Stimulated activated naive CD8-positive, alpha-beta T cell treated with anti-CD3 and anti-CD28 coated beads, Interleukin-15, amount 100 ng/mL, for 72 hours (primary cell): Measurements from ENCODE around the gene LHX5.

ENCODE experiments used
- ATAC-seq: fragments of 150-1000 bp; cut with Tn5 transposase; 2 replicates; pipeline ENCODE4 v1.10.0; 2021; ENCODE audit warnings: mild to moderate bottlenecking, moderate library complexity
- DNase-seq, 2 donors: peaks; one replicate each; pipeline ENCODE4 v3.0.0; 2021 to 2022
- H3K27ac Mint-ChIP-seq, 2 donors: one replicate each; pipeline ENCODE4 v1.8.0; 2022; ENCODE audit warnings: mild to moderate bottlenecking in 2 of 2, mixed read lengths in 2 of 2, moderate library complexity in 2 of 2
- H3K27me3 Mint-ChIP-seq: one replicate; pipeline ENCODE4 v1.8.0; 2022; ENCODE audit warnings: mixed read lengths
- H3K4me1 Mint-ChIP-seq: one replicate; pipeline ENCODE4 v1.8.0; 2022; ENCODE audit warnings: mild to moderate bottlenecking, mixed read lengths
- H3K4me3 Mint-ChIP-seq, 2 donors: one replicate each; pipeline ENCODE4 v1.8.0; 2022; ENCODE audit warnings: mild to moderate bottlenecking in 2 of 2, mixed read lengths in 2 of 2, moderate library complexity in 1 of 2
- H3K9me3 Mint-ChIP-seq, 2 donors: one replicate each; pipeline ENCODE4 v1.8.0; 2022; ENCODE audit warnings: mixed read lengths in 2 of 2

The LHX5 gene

DNA sequence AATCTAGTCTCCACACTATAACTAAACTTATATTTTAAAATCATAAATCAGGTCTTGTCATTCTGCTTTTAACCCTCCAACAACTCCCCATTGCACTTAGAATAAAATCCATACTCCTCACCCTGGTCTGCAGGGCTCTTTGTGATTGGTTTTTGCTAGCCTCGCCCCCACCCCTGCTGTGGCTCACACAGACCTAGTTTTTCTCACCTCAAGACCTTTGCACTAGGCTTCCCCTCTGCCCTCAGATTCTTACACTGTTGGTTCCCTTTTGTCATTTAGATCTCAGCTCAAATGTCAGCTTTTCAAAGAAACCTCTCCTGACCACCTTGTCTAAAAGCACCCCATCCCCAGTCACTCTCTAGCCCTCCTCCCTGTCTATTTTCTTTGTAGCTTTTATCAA lies 10.7 kb upstream of the LHX5 start:
- Mint-ChIP-seq H3K27me3 (peaks cover 79% of the 10 kb centered on the region), H3K4me3 (no peak overlapping the region)
- ATAC-seq: no peak

DNA sequence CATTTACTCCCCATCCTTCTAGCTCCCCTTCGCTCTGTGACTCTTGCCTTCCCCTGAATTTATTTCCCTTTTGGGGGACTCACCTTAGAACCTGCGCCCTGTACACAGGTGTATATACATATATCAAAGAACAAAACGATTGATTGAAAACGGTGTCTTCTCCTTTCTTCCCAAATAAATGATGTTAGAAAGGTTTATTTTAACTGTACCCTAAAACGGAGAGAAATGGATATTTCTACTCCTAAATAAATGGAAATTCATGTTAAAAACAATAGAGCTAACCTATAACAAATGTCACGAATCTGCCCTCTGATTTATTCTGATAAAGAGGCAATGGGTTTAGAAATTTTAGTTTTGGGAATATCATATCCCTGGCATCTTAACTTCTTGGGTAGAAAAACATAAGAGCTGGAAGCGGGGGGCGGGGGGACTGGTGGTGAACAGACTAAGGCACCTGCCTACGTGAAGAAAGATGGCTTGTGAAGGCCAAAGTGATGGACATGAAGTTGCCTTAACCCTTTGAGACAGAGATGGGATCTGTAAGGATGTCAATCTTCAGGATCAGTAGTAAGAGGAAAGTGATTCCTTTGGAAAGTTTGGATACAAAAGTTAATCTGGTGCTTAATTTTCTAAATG lies 8.8 kb upstream of the LHX5 start:
- no peak for ATAC-seq
- Mint-ChIP-seq H3K9me3 (no peaks in the 10 kb centered on the region), H3K4me3 (peak overlapping the region in 1 of 2 donors; percentile 41), H3K4me1 (peaks cover 15% of the 10 kb centered on the region), H3K27ac (peak overlapping the region in 1 of 2 donors; percentile 90), H3K27me3 (peaks cover 83% of the 10 kb centered on the region)
- DNase-seq: no peak

More for the DNA sequence above, 10.7 kb upstream of the LHX5 start:
- DNase-seq: no peak
- Mint-ChIP-seq H3K4me1 (peaks cover 15% of the 10 kb centered on the region), H3K9me3 (no peaks in the 10 kb centered on the region), H3K27ac (no peak overlapping the region)

DNA sequence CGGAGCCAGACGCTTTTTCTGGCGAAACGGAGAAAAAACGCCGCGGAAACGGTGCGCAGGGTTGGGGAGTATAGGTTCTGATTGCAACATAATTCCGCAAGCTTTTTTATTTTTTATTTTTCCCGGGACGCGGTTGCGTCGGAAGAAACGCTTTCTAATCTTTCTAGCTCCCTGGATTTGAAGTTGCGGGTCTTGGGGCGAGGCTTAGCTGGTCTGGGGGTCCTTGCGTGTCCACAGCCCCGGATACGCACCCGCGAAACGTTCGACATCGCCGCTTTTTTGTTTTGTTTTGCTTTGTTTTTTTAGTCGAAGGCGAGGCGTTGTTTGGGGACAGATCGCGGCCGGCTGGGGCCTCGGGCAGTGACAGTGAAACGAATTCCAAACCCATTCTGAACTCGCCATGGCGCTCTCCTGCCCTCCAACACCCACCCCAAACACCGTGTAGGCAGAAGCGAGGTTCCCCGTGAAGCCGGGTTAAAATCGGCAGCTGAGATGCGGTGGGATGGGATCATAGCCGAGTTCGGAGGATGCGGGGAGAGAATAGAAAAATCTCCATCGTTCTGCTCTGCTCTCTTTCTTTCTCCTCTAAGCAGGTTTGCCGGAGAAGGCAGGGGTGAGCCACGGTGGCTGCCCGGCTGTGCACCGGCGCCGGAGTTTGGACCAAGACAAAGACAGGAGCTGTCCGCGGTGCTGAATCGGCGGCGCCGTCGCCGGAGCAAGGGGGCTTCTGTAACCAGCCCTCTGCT lies 8.1 kb upstream of the LHX5 start:
- peaks cover 89% of the 10 kb centered on the region for H3K27me3 Mint-ChIP-seq
- H3K4me3 Mint-ChIP-seq: peak overlapping the region in 1 of 2 donors; percentile 41
- ATAC-seq: no peak
- H3K27ac Mint-ChIP-seq: peak overlapping the region in 1 of 2 donors; percentile 90
- DNase-seq: peak in 1 of 2 donors; percentile 40
- no peaks in the 10 kb centered on the region for H3K9me3 Mint-ChIP-seq
- peaks cover 16% of the 10 kb centered on the region for H3K4me1 Mint-ChIP-seq

DNA sequence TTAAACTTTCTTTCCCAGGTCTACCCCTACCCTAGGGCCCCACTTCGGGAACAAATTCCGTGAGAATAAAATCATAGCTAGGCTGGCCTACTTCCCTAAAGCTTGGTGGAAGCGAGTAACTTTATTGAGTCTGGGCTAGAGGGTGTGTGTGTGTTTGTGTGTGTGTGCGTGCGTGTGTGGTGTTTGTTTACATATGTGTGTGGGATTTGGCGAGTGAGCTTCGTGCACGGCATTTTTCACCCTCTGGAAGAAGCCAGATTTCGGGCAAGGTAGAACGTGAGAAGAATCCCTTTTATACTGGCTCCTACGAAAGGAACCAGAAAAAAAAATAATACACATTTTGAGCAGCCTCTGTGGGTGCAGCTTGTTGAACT lies 7.5 kb upstream of the LHX5 start:
- ATAC-seq: no peak
- Mint-ChIP-seq H3K9me3 (no peaks in the 10 kb centered on the region), H3K27me3 (peaks cover 94% of the 10 kb centered on the region), H3K4me1 (peaks cover 21% of the 10 kb centered on the region), H3K4me3 (no peak overlapping the region), H3K27ac (peak overlapping the region in 1 of 2 donors; percentile 14)
- no peak for DNase-seq

DNA sequence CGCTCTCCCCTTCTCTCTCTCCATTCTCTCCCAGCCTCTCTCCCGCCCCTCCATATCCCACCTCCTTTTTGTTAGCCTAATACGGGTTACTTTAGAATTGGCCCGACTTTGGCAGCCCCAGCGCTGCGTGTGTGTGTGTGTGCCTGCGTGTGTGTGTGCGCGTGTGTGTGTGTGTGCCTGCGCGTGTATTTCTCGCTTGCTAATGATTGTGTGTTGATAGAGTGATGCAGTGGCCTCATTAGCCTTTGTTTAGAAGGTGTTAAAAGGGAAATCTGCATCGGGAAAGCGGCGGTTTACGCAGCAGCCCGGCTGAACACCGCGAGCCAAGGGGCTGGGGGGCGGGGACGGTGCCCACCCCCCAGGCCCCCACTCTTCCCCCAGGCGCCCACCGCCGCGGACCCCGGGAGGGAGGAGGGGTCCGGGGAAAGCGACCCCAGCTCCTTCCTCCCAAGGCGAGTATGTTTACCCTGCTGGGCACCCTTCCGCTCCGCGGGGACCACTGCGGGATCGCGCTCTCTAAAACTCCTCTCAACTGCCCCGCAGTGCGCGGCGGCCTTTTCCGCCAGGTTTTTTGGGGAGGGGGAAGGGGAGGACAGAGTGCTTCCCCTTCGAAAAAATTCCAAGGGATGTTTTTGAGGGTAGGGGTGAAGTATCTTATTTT lies 6.8 kb upstream of the LHX5 start:
- H3K27ac Mint-ChIP-seq: no peak overlapping the region
- DNase-seq: no peak
- H3K4me3 Mint-ChIP-seq: no peak overlapping the region

DNA sequence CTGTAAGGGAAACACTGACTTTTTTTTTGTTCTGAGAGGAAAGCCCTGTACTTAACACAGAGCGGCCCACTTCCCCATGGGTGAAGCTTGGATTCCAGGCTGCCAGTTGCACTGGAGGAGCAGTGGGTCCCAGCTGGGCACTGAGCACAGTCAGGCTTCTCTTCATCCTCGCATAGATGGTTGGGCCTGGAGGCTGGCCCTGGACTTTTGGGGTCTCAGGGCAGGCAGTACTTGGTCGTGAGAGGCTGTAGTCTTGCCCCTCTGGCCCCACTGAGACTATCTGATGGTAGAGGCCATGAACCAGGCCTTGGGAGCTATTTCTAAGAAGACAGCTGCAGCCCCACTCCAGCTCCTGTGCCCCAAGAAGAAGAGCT lies 6.2 kb upstream of the LHX5 start:
- H3K4me3 Mint-ChIP-seq: no peak overlapping the region
- H3K27me3 Mint-ChIP-seq: peaks cover 95% of the 10 kb centered on the region
- ATAC-seq (no peak), DNase-seq (no peak)
- no peak overlapping the region for H3K27ac Mint-ChIP-seq
- no peaks in the 10 kb centered on the region for H3K9me3 Mint-ChIP-seq
- H3K4me1 Mint-ChIP-seq: peaks cover 24% of the 10 kb centered on the region

More for the DNA sequence above, 6.8 kb upstream of the LHX5 start:
- H3K4me1 Mint-ChIP-seq: peaks cover 24% of the 10 kb centered on the region
- no peaks in the 10 kb centered on the region for H3K9me3 Mint-ChIP-seq
- peaks cover 95% of the 10 kb centered on the region for H3K27me3 Mint-ChIP-seq
- ATAC-seq: no peak

DNA sequence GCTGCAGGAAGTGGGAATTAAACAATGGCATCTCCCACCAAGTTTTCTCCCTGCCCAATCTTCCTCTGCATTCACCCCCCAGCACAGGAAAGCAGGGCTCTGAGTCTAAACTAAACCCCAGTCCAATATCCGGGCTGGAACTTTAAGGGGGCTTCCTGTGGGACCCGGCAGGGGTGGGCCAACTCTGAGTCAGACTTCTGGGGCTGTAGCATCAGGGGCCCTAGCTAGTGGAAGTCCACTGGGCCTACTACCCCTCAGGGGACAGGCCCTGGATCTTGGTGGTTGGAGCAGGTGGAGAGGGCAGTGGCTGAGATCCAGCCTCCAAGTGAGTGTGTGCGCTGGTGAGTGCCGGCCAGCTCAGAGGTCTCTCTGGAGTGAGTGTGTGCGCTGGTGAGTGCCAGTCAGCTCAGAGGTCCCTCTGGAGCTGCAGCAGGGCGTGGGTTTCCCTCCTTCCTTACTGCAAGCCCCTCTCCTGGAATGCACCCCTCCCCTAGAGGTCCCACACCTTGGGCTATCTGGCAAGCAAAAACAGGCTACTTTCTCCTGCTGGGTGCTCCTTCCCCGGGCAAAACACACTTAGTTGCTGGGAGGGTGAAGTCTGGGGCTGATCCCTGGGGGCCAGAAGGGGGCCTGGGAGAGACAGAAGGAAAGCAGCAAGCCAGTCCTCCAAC lies 5.6 kb upstream of the LHX5 start:
- Mint-ChIP-seq H3K9me3 (no peaks in the 10 kb centered on the region), H3K27me3 (peaks cover 95% of the 10 kb centered on the region), H3K4me1 (peaks cover 24% of the 10 kb centered on the region), H3K4me3 (no peak overlapping the region), H3K27ac (no peak overlapping the region)
- DNase-seq: no peak
- no peak for ATAC-seq

DNA sequence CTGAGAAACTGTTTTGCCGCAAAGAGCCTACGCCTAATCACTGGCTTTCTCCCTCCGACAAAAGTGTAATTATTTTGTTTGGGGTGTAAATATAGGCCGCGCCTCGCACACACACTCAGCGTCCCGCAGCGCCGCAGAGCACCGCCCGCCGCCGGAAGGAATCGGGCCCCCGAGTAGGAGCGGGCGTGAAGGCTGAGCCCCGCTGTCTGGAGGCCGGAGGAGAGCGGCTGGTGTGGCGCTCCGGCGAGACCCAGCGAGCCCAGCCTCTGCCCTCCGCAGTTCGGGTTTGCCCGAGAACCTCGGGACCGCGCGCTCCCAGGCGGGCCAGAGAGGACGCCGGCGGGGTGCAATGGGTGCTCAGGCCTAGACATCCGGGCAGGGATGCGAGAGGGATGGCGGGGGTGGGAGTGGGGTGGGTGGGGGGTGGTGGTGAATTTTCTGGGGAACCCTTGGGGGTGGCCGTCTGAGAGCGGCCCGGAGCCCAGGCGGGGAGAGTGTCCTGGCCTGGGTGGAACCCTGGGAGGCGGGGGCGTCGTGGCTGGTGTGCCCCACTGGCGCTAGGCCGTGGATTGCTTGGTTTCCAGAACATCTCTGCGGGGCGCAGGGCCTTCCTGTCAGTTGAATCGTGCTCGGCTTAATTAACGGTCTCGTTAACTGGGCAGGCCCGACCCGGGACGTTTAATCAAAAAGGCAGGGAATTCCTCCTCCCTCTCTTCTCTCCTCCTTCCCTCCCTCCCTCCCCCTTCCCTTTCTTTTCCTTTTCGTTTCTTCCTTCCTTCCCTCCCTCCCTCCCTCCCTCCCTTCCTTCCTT lies 4.7 kb upstream of the LHX5 start:
- H3K9me3 Mint-ChIP-seq: no peaks in the 10 kb centered on the region
- no peak overlapping the region for H3K4me3 Mint-ChIP-seq
- DNase-seq (peak in 1 of 2 donors; percentile 1), ATAC-seq (no peak)
- H3K27me3 Mint-ChIP-seq: peaks cover 100% of the 10 kb centered on the region
- peaks cover 31% of the 10 kb centered on the region for H3K4me1 Mint-ChIP-seq
- H3K27ac Mint-ChIP-seq: no peak overlapping the region

DNA sequence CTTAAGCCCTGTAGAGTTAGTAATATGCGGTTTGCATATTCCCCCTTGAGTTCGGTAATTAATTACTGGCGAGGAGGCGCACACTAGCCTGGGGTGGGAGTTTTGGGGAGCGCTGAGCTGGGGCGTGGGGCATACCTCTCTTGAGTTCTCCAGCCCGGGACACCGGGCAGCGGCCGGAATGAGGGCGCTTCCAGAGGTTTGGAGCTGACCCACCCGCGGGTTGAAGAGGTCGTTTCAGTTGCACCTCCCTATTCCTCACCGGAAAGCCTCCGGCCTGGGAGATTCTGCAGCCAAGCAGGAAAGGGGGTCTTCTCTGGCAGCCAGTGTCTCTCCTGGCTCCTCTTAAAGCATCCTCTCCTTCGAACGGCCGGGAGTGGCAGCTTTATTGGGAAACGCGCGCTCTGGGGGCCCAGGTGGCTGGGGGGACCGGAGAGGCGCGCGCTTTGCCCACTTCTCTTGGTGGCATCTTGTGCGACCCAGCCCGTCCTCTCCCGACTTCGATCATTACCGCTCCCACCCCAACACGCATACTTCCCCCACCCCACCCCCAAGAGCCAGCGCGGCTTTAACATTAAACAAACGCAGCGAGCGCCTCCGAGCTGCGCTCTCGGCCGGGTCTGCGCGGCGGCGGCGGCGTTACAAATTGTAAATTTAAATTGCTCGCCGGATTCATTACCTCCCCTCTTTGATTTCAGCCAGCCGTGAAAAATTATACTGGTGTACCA lies 3.9 kb upstream of the LHX5 start:
- Mint-ChIP-seq H3K27me3 (peaks cover 99% of the 10 kb centered on the region), H3K4me1 (peaks cover 37% of the 10 kb centered on the region), H3K4me3 (no peak overlapping the region), H3K9me3 (no peaks in the 10 kb centered on the region), H3K27ac (no peak overlapping the region)
- ATAC-seq: no peak
- DNase-seq: no peak

DNA sequence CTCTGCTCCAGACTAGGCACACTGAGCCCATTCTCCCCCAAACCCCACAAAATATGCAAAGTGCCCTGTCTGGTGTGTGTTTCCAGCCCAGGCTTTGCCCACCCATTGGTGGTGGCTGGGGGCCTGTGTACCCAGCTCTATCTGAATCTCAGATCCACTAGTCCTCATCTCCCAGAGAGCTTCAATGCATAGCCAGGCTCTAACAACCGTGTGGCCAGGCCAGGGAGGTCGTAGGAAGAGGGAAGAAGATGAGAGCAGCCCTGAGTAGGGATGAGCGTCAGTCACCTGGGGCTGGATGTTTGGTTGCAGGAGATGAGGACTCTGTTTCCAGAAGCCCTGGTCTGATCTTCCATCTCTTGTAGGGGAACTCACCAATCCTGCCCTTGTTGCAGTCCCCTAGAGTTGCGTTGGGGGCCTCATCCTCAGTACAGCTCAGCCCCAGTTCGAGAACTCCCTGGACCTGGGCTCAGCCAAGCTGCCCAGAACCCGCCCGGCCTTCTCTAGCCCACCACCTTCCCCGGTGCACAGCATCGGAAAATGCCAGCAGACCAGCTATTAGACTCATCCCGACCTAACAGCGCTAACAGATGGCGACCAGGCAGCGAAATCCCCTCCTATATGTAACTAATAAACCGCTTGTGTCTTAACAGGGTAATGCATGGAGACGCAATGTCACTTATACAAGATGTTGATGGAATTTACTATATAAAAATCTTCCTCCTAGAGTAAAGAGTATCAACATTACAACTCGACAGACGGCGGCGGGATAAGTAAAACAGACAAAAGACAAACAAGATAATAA lies 3.2 kb upstream of the LHX5 start:
- DNase-seq (peak in 1 of 2 donors; percentile 3), ATAC-seq (no peak)
- Mint-ChIP-seq H3K4me1 (peaks cover 34% of the 10 kb centered on the region), H3K27ac (no peak overlapping the region), H3K9me3 (no peaks in the 10 kb centered on the region), H3K27me3 (peaks cover 99% of the 10 kb centered on the region), H3K4me3 (peak overlapping the region; percentile 22 to 26)

DNA sequence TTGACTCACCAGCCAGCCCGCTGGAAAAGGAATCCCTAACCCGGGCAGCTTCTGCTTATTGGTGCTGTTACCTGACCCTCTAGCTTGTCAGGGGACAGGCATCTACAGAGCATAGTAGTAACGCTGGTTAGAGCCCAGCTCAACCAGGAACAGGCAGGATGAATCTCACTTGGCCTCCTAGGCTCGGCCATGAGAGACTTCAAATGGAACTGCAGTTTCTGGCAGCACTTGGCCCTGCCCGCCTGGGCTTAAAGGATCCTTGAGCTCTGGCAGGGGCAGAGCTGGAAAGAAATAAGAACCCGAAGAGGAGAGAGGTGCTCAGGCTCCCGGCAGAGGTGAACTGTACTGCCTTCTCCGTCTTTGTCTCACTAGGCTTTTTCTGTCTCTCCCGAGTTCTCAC lies 2.3 kb upstream of the LHX5 start:
- no peaks in the 10 kb centered on the region for H3K9me3 Mint-ChIP-seq
- peaks cover 99% of the 10 kb centered on the region for H3K27me3 Mint-ChIP-seq
- ATAC-seq: no peak
- peaks cover 25% of the 10 kb centered on the region for H3K4me1 Mint-ChIP-seq
- H3K4me3 Mint-ChIP-seq: peak overlapping the region; percentile 22 to 26
- H3K27ac Mint-ChIP-seq: no peak overlapping the region
- DNase-seq: peak in 1 of 2 donors; percentile 8

DNA sequence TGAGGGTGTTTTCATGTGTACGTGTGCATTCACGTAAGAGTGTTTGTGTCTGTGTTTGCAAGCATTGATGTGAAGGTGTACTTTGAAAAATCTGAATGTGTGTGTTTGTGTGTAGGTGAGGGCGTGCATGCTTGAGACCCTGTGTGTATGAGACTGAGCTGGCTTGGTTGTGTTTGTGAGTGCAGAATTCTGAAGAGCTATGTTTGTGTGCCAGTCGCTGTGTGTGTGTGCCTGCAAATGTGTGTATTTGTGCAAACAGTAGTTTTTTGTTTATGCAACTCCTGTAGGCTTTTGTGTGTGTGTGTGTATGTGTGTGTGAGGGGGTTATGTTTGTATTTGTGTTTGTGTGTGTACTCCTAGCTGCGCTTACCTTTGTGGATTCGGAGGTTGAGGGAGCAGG lies 1.7 kb upstream of the LHX5 start:
- Mint-ChIP-seq H3K27ac (no peak overlapping the region), H3K27me3 (peaks cover 99% of the 10 kb centered on the region), H3K9me3 (no peaks in the 10 kb centered on the region), H3K4me3 (no peak overlapping the region), H3K4me1 (peaks cover 23% of the 10 kb centered on the region)
- ATAC-seq (no peak), DNase-seq (no peak)

DNA sequence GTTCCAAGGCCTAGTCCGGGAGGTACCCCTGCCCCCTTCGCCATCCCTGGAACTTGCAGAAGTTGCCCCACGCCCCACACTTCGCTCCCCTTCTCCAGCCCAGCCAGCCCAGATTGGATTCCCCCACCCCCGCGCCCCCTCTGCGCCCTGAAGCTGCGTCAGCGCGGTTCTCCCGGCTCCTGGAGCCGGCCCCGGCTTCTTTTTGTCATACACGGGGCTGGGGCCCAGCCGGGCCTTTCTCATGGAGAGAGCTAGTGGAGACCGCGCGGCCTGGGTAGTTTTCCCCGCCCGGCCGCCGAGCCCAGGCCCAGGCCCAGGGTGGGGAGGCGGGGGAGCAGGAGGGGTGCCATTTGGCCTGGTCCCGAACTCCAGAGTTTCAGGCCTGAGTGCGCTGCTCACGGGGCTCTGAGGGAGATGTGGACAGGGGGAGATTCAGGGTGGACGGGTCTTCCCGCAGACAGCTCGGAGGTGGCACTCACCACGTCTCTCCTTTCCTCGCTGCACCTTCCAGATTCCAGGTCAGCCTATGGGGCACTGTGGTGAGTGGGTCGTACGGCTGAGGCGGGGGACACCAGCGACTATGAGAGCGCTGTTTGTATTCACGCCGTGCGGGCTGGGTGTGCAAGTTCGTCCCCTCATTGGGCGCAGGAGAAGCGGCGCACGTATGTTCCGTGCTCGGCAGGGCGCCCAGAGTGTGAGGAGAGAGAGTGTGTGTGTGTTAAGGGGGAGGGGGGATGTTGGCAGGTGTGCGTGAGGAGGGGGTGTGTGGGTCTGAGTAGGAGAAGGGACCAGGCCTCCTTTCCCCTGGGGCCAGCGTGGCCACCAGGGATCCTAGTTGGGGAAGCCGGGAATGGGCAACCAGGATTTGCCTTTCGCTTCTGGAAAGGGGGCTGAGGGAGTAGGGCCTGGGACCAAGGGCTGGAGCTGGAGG lies 785 bp upstream of the LHX5 start:
- Mint-ChIP-seq H3K27ac (no peak overlapping the region), H3K9me3 (no peaks in the 10 kb centered on the region), H3K4me3 (peak overlapping the region in 1 of 2 donors; percentile 55), H3K4me1 (peaks cover 28% of the 10 kb centered on the region), H3K27me3 (peaks cover 99% of the 10 kb centered on the region)
- no peak for ATAC-seq
- DNase-seq: no peak
